AG08396 (cell line): Measurements from ENCODE around the gene C19orf85.
"Not testable (repeated sequence)": the region's sequence is repeated elsewhere in the genome, so short reads cannot be mapped to it uniquely, and the experiment has no call there.

ENCODE experiments used
- DNase-seq: peaks from one replicate; pipeline ENCODE4 v3.0.0; 2012; ENCODE audit warnings: low spot score, mixed read lengths

C19orf85 gene

GRCh38 chr19:55464662-55465054, at the start of gene C19orf85:
TSS of gene C19orf85 (minus strand) at chr19:55464751. CDS start at chr19:55464554, 197 bp downstream.
- DNase-seq = no peak

- DNase-seq = no peak
Observed at GRCh38 chr19:55508120-55508519, 43.6 kb upstream of the C19orf85 start.

GRCh38 chr19:55504981-55505380, 40.4 kb upstream of the C19orf85 start:
- DNase-seq = no peak

- no peak for DNase-seq
Observed at GRCh38 chr19:55504252-55504603, 39.7 kb upstream of the C19orf85 start.

- DNase-seq = peak; percentile 99
Observed at GRCh38 chr19:55503502-55504251, 39.1 kb upstream of the C19orf85 start.

- no peak for DNase-seq
Observed at GRCh38 chr19:55503157-55503501, 38.6 kb upstream of the C19orf85 start.

- no peak for DNase-seq
Observed at GRCh38 chr19:55502197-55502952, 37.8 kb upstream of the C19orf85 start.

- no peak for DNase-seq
Observed at GRCh38 chr19:55500368-55500952, 35.9 kb upstream of the C19orf85 start.

GRCh38 chr19:55498246-55498840, 33.8 kb upstream of the C19orf85 start:
- DNase-seq = no peak

GRCh38 chr19:55497763-55498162, 33.2 kb upstream of the C19orf85 start:
- no peak for DNase-seq

GRCh38 chr19:55496820-55497219, 32.3 kb upstream of the C19orf85 start:
- DNase-seq = not testable (repeated sequence)

- DNase-seq = no peak
Observed at GRCh38 chr19:55495646-55496349, 31.2 kb upstream of the C19orf85 start.

GRCh38 chr19:55494172-55494761, 29.7 kb upstream of the C19orf85 start:
- peak; percentile 81 for DNase-seq

- DNase-seq = no peak
Observed at GRCh38 chr19:55493645-55494171, 29.2 kb upstream of the C19orf85 start.

- DNase-seq = peak; percentile 52
Observed at GRCh38 chr19:55493052-55493644, 28.6 kb upstream of the C19orf85 start.

- DNase-seq = no peak
Observed at GRCh38 chr19:55492362-55492944, 27.9 kb upstream of the C19orf85 start.

GRCh38 chr19:55491546-55492360, 27.2 kb upstream of the C19orf85 start:
- DNase-seq = no peak

- no peak for DNase-seq
Observed at GRCh38 chr19:55490478-55491432, 26.2 kb upstream of the C19orf85 start.
